SK-N-SH (cell line): ENCODE results near the gene GRIK5. TPM values are rescaled to one million over a fixed set of nuclear protein-coding genes. Genes with fewer than 3 reads are reported as not detected.

Experiments used
- CTCF ChIA-PET: fragments of 300-600, 350-600 bp; formaldehyde crosslinking; extraction: SDS; loops from one replicate; lab custom pipeline; 2021; lab: Yijun Ruan, JAX
- POLR2A ChIA-PET: fragments of 350-600 bp; sonication (Branson Sonifier 250); formaldehyde crosslinking; extraction: SDS; loops from one replicate; lab custom pipeline; 2020; ENCODE audit warnings: antibody characterized with exemption, inconsistent platforms; lab: Yijun Ruan, JAX
- DNase-seq: peaks from one replicate; pipeline ENCODE4 v3.0.0; 2012
- H2AFZ ChIP-seq: fragments of 200-600 bp; sonication (generic); 2 replicates; pipeline ENCODE4 v1.8.1; 2016; ENCODE audit warnings: antibody characterized with exemption, mild to moderate bottlenecking, low read depth
- H3F3A ChIP-seq: fragments of 200-600 bp; sonication (generic); replicated peaks from 2 replicates; pipeline ENCODE3; 2016; ENCODE audit warnings: antibody characterized with exemption, mild to moderate bottlenecking; ENCODE audit not compliant: insufficient read depth
- H3K27ac ChIP-seq, 2 experiments: fragments of 200-500 bp in 1 of 2; fragments of 200-600 bp in 1 of 2; sonication (Bioruptor generic) in 1 of 2; sonication (generic), shearing (Covaris generic) in 1 of 2; 2 replicates each; pipeline versions ENCODE4 v1.5.1 to v1.6.1; 2014 to 2016; ENCODE audit warnings: low read depth in 2 of 2, inconsistent platforms in 1 of 2, low read length in 1 of 2, mild to moderate bottlenecking in 1 of 2, mixed read lengths in 1 of 2
- H3K27me3 ChIP-seq: fragments of 200-600 bp; sonication (generic), shearing (Covaris generic); 2 replicates; pipeline ENCODE4 v1.6.1; 2016; ENCODE audit warnings: mixed run types; ENCODE audit not compliant: insufficient read depth
- H3K36me3 ChIP-seq, 2 experiments: fragments of 200-500 bp in 1 of 2; fragments of 200-600 bp in 1 of 2; sonication (Bioruptor generic) in 1 of 2; sonication (generic) in 1 of 2; replicated peaks in 1 of 2; 2 replicates each; pipeline versions ENCODE3 to v1.5.1; 2014 to 2016; ENCODE audit warnings: low read length in 1 of 2, mild to moderate bottlenecking in 1 of 2; ENCODE audit not compliant: insufficient read depth in 2 of 2, control insufficient read depth in 1 of 2
- H3K4me1 ChIP-seq, 2 experiments: fragments of 200-500 bp in 1 of 2; fragments of 200-600 bp in 1 of 2; sonication (Bioruptor generic) in 1 of 2; sonication (generic), shearing (Covaris generic) in 1 of 2; 2 replicates each; pipeline versions ENCODE4 v1.5.1 to v1.6.1; 2014 to 2016; ENCODE audit warnings: low read depth in 1 of 2, low read length in 1 of 2, mixed run types in 1 of 2; ENCODE audit not compliant: insufficient read depth in 2 of 2, control insufficient read depth in 1 of 2
- H3K4me2 ChIP-seq: fragments of 200-600 bp; sonication (generic), shearing (Covaris generic); 2 replicates; pipeline ENCODE4 v1.6.1; 2017; ENCODE audit warnings: mixed run types
- H3K4me3 ChIP-seq, 2 experiments: fragments of 200-500 bp in 1 of 2; fragments of 200-600 bp in 1 of 2; sonication (Bioruptor generic) in 1 of 2; sonication (generic), shearing (Covaris generic) in 1 of 2; 2 replicates each; pipeline versions ENCODE4 v1.5.1 to v1.8.1; 2014 to 2016; ENCODE audit warnings: low read depth in 2 of 2, inconsistent platforms in 1 of 2, low read length in 1 of 2, mild to moderate bottlenecking in 1 of 2, mixed read lengths in 1 of 2, moderate library complexity in 1 of 2
- H3K79me2 ChIP-seq: fragments of 200-600 bp; sonication (generic); 2 replicates; pipeline ENCODE4 v1.8.1; 2017; ENCODE audit warnings: mild to moderate bottlenecking; ENCODE audit not compliant: insufficient read depth
- H3K9ac ChIP-seq: fragments of 200-600 bp; sonication (generic); 2 replicates; pipeline ENCODE4 v1.6.1; 2017; ENCODE audit warnings: mixed run types
- H3K9me2 ChIP-seq: fragments of 200-600 bp; sonication (generic); 2 replicates; pipeline ENCODE4 v1.6.1; 2017; ENCODE audit warnings: mixed run types
- H3K9me3 ChIP-seq: fragments of 200-600 bp; sonication (generic); 2 replicates; pipeline ENCODE4 v1.6.1; 2017; ENCODE audit warnings: mixed run types, mild to moderate bottlenecking, moderate library complexity
- H4K20me1 ChIP-seq: fragments of 200-600 bp; sonication (generic); 2 replicates; pipeline ENCODE4 v1.6.1; 2017; ENCODE audit warnings: mild to moderate bottlenecking, mixed run types; ENCODE audit not compliant: insufficient read depth
- CHD2 ChIP-seq: fragments of 150-350 bp; IDR thresholded peaks from 2 replicates; pipeline ENCODE4 v1.6.1; 2018; ENCODE audit warnings: low read length; ENCODE audit not compliant: partially characterized antibody
- FOXJ3 ChIP-seq: sonication (generic); formaldehyde crosslinking; IDR thresholded peaks from 2 replicates; pipeline ENCODE4 v1.5.1; 2020; ENCODE audit warnings: mild to moderate bottlenecking, missing genetic modification reagents
- GATA2 ChIP-seq: sonication (generic); formaldehyde crosslinking; IDR thresholded peaks from 2 replicates; pipeline ENCODE4 v1.5.0; 2020; ENCODE audit warnings: mild to moderate bottlenecking, missing genetic modification reagents
- IRF3 ChIP-seq: fragments of 150-350 bp; IDR thresholded peaks from 2 replicates; pipeline ENCODE4 v1.6.1; 2016; ENCODE audit warnings: mild to moderate bottlenecking, low read depth, low read length
- MEF2A ChIP-seq: IDR thresholded peaks from 2 replicates; pipeline ENCODE4 v1.4.0; 2012; ENCODE audit warnings: low read depth, borderline replicate concordance
- MXI1 ChIP-seq: IDR thresholded peaks from 2 replicates; pipeline ENCODE4 v1.6.1; 2012; ENCODE audit warnings: mild to moderate bottlenecking, low read depth, low read length, improper control_type of control experiment
- RAD21 ChIP-seq: IDR thresholded peaks from 2 replicates; pipeline ENCODE4 v1.6.1; 2012; ENCODE audit warnings: mild to moderate bottlenecking, low read length
- RCOR1 ChIP-seq: fragments of 150-350 bp; IDR thresholded peaks from 2 replicates; pipeline ENCODE4 v1.6.1; 2017; ENCODE audit warnings: antibody characterized with exemption, low read length
- SIN3A ChIP-seq: IDR thresholded peaks from 2 replicates; pipeline ENCODE4 v1.6.1; 2012; ENCODE audit warnings: low read depth, mild to moderate bottlenecking, low read length, moderate library complexity, borderline replicate concordance
- WGBS: methylation state at CpG from one replicate; pipeline ENCODE4 v1.1.6; 2017; ENCODE audit warnings: low lambda C conversion rate; 5-methylcytosine and 5-hydroxymethylcytosine counted together
- polyA plus RNA-seq, 3 experiments: library from polyadenylated mRNA; depleted of rRNA; stranded (reverse); fragments of >200 nt; gene quantifications; 2 replicates each; pipeline ENCODE4 v1.2.3, GENCODE V29; 2012
- TF ChIP-seq, protein P1 (sequence below): IDR thresholded peaks from 2 replicates; pipeline ENCODE4; 2012
- TF ChIP-seq, protein P2 (sequence below): IDR thresholded peaks from 2 replicates; pipeline ENCODE4 v1.6.1; 2012; ENCODE audit warnings: mild to moderate bottlenecking, low read depth, low read length, moderate library complexity

The GRIK5 gene
- polyA plus RNA-seq, 1 of the 3 experiments (the other 2 are of a cell fraction), result 2.4 TPM

DNA sequence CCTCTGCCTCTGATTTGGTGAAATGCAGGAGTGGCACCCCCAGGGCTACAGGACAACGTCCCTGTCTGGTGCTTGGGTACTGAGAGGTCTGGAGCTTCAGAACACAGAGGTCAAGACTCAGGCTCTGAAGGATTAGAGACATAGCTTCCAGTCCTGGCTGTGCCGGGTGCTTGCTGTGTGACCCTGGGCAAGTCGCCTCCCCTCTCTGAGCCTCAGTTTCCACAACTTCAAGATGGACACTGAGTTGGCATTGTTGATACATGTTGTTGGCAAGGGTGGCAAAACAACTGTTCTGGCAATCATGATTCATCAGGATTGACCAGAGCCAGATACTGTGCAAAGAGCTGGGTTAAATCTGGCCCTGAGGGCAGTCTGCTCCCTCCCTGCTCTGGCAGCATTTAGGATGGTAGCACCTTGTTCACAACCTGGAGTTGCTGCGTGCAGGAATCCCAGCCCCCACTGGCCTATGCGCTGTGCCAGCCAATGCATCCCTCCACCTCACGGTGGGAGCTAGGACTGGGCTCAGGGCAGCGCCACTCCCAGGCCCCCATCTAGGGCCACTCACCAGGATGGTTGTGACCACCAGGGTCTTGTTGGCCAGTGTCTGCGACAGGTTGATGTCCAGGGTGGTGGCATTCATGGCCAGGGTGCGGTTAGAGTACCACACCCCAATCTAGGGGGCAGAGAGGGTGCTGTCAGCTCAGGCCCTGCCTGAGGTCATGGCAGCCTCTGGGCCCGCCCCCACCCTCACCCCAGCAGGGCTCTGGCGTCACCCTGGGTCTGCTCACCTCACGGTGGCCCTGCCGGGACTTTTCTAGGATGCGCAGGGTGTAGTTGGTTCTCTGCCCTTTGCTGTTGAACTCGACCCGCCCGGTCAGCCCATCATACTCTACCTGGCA lies 16.7 kb downstream of the GRIK5 start:
- no peaks in the 10 kb centered on the region for H3F3A ChIP-seq
- H4K20me1 ChIP-seq, result no peaks in the 10 kb centered on the region
- no peak overlapping the region; a peak in 1 of 4 replicates for H3K27ac ChIP-seq
- ChIA-PET CTCF (interaction anchor here (1.2 to 1.6 kb wide), 3 partner anchors 19 to 131 kb away, joined by 4 to 8 read pairs (median 6); no protein-coding TSS in a partner anchor), POLR2A (interaction anchor here (0.6 to 1.3 kb wide), 2 partner anchors 23 kb away, joined by 4 to 5 read pairs; partner anchors contain the start of gene ZNF574)
- 74% methylated on average over 12 of the region's 17 CpGs for WGBS
- DNase-seq, result no peak
- no peak overlapping the region for H2AFZ ChIP-seq
- no peaks in the 10 kb centered on the region for H3K27me3 ChIP-seq
- no peaks in the 10 kb centered on the region for H3K36me3 ChIP-seq
- no peaks in the 10 kb centered on the region for H3K79me2 ChIP-seq
- H3K4me1 ChIP-seq, result peaks cover 0 to 22% of the 10 kb centered on the region in 2 experiments; a peak in 1 of 4 replicates
- no peak overlapping the region for H3K9ac ChIP-seq
- TF ChIP-seq RCOR1, result no peak
- TF ChIP-seq RAD21, result no peak
- no peak for TF ChIP-seq SIN3A
- no peak for TF ChIP-seq MEF2A
- TF ChIP-seq GATA2 (CRISPR knock-in tag), result no peak
- no peak for TF ChIP-seq CHD2
- TF ChIP-seq, protein P1, sequence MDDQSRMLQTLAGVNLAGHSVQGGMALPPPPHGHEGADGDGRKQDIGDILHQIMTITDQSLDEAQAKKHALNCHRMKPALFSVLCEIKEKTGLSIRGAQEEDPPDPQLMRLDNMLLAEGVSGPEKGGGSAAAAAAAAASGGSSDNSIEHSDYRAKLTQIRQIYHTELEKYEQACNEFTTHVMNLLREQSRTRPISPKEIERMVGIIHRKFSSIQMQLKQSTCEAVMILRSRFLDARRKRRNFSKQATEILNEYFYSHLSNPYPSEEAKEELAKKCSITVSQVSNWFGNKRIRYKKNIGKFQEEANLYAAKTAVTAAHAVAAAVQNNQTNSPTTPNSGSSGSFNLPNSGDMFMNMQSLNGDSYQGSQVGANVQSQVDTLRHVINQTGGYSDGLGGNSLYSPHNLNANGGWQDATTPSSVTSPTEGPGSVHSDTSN, result no peak
- no peak for TF ChIP-seq FOXJ3 (CRISPR knock-in tag)
- no peak for TF ChIP-seq IRF3
- TF ChIP-seq, protein P2, sequence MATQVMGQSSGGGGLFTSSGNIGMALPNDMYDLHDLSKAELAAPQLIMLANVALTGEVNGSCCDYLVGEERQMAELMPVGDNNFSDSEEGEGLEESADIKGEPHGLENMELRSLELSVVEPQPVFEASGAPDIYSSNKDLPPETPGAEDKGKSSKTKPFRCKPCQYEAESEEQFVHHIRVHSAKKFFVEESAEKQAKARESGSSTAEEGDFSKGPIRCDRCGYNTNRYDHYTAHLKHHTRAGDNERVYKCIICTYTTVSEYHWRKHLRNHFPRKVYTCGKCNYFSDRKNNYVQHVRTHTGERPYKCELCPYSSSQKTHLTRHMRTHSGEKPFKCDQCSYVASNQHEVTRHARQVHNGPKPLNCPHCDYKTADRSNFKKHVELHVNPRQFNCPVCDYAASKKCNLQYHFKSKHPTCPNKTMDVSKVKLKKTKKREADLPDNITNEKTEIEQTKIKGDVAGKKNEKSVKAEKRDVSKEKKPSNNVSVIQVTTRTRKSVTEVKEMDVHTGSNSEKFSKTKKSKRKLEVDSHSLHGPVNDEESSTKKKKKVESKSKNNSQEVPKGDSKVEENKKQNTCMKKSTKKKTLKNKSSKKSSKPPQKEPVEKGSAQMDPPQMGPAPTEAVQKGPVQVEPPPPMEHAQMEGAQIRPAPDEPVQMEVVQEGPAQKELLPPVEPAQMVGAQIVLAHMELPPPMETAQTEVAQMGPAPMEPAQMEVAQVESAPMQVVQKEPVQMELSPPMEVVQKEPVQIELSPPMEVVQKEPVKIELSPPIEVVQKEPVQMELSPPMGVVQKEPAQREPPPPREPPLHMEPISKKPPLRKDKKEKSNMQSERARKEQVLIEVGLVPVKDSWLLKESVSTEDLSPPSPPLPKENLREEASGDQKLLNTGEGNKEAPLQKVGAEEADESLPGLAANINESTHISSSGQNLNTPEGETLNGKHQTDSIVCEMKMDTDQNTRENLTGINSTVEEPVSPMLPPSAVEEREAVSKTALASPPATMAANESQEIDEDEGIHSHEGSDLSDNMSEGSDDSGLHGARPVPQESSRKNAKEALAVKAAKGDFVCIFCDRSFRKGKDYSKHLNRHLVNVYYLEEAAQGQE, result no peak
- no peak for TF ChIP-seq MXI1
- H3K4me2 ChIP-seq, result no peak overlapping the region
- H3K9me2 ChIP-seq, result no peaks in the 10 kb centered on the region
- no peaks in the 10 kb centered on the region for H3K9me3 ChIP-seq
- no peak overlapping the region for H3K4me3 ChIP-seq
